GM20000 (cell line): ENCODE results near the gene CPVL.

Experiments used
- DNase-seq: peaks from one replicate; pipeline ENCODE4 v3.0.0; 2012; ENCODE audit warnings: low spot score
- CTCF ChIP-seq: IDR thresholded peaks from 2 replicates; pipeline ENCODE4 v1.5.1; 2012; ENCODE audit warnings: mild to moderate bottlenecking, control low read depth; ENCODE audit errors: extremely low read depth, missing control alignments

CPVL gene

GRCh38 chr7:28993371-28993770 is 153.0 kb downstream of the CPVL start:
- no peak for DNase-seq
- TF ChIP-seq CTCF, result no peak

- no peak for DNase-seq
- no peak for TF ChIP-seq CTCF
Observed at GRCh38 chr7:28992798-28993197, 153.5 kb downstream of the CPVL start.

- no peak for TF ChIP-seq CTCF
- DNase-seq, result no peak
Observed at GRCh38 chr7:28990200-28990960, 156.0 kb downstream of the CPVL start.

- DNase-seq, result no peak
- no peak for TF ChIP-seq CTCF
Observed at GRCh38 chr7:28989211-28989980, 156.9 kb downstream of the CPVL start.

DNA sequence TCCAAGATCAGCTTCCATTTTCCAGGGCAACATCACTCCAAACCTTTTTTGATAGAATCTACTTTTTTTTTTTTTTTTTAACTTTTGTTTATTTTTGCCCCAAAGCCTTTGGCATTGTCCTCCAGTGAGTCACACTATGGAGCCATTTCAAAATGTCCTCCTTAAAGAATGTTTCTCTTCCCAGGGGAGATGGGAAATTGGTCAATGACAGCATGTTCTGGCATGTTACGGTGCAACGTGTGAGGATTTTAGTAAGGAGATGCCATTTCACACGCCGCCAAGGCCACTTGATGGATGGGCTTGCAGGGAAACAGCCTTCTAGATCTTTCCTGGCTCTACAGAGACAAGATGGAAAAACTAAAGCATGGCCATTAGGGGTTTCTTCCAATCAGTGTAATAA is 157.5 kb downstream of the CPVL start:
- no peak for DNase-seq
- TF ChIP-seq CTCF, result no peak

DNA sequence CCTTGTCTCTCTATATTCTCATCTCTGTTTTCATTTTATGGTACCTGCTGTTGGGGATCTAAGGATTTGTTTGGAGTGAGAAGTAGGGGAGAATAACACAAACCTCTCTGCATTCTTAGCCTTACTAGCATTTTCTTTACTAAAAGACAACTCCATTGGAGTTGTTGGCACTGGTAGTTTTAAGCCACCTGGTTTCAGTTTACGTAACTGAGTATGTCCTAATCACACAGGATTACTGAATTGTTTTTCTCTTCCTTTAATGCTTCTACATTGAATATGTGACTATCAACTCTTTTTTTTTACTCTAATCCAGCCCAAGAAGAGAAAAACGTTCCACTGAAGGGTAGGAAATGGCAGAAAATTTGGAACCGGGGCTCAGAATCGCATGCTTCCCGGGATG is 158.2 kb downstream of the CPVL start:
- TF ChIP-seq CTCF, result no peak
- DNase-seq, result no peak

DNA sequence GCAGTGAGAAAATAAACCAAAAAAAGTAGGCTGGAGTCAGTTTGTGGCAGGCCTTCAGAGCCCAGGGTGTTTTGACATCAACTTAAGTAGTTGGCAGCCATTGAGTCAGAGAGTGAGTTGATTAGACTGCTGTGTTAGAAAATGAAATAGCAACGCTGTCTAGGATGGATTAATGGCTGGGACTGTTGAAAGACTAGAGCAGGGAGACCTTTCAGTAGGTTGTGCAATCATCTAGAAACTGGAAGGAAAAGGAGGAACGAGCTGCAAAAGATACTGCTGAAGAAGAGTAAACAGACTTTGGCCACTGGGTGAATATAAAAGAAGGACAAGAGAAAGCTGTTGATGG is 159.6 kb downstream of the CPVL start:
- no peak for DNase-seq
- no peak for TF ChIP-seq CTCF
